H1 (cell line): ENCODE data around the gene PITPNM1. TPM values are rescaled to one million over a fixed set of nuclear protein-coding genes. Genes with fewer than 3 reads are reported as not detected.

ENCODE experiments used
- CHD2 ChIP-seq: IDR thresholded peaks from 2 replicates; pipeline ENCODE4 v1.6.1; 2012; ENCODE audit warnings: low read length, improper control_type of control experiment
- CHD7 ChIP-seq: fragments of 300-600 bp; sonication (generic); IDR thresholded peaks from 2 replicates; pipeline ENCODE4 v1.7.1; 2012; ENCODE audit warnings: low read length, moderate library complexity, mild to moderate bottlenecking, inconsistent platforms; ENCODE audit not compliant: insufficient replicate concordance
- KDM4A ChIP-seq: IDR thresholded peaks from one replicate; pipeline ENCODE4 v1.7.1; 2012; ENCODE audit warnings: low read depth, mild to moderate bottlenecking, moderate library complexity, low read length, inconsistent platforms; ENCODE audit not compliant: severe bottlenecking
- MAX ChIP-seq: IDR thresholded peaks from 2 replicates; pipeline ENCODE4 v1.6.1; 2012; ENCODE audit warnings: inconsistent platforms
- NRF1 ChIP-seq: IDR thresholded peaks from 2 replicates; pipeline ENCODE4 v1.6.1; 2011; ENCODE audit warnings: mild to moderate bottlenecking, low read depth, low read length, improper control_type of control experiment
- SIN3A ChIP-seq, 2 experiments: IDR thresholded peaks in 1 of 2; conservative IDR thresholded peaks in 1 of 2; 2 replicates each; pipeline ENCODE4 v1.6.1; 2011 to 2012; ENCODE audit warnings: low read length in 2 of 2, improper control_type of control experiment in 1 of 2, low read depth in 1 of 2, mild to moderate bottlenecking in 1 of 2
- TCF12 ChIP-seq: IDR thresholded peaks from 2 replicates; pipeline ENCODE4 v1.6.1; 2011; ENCODE audit warnings: low read depth, mild to moderate bottlenecking, low read length
- TEAD4 ChIP-seq: IDR thresholded peaks from 2 replicates; pipeline ENCODE4 v1.6.1; 2012; ENCODE audit warnings: low read depth, low read length, inconsistent platforms, mixed read lengths
- USF2 ChIP-seq: IDR thresholded peaks from 2 replicates; pipeline ENCODE4 v1.6.1; 2011; ENCODE audit warnings: low read length, improper control_type of control experiment
- polyA plus RNA-seq, 7 experiments: library from polyadenylated mRNA; depleted of rRNA in 3 of 7; stranded (reverse) in 5 of 7; unstranded in 2 of 7; fragments of >200 nt in 5 of 7; fragments of 200-250 nt in 2 of 7; gene quantifications; 1 replicate in 5 of 7; 2 replicates in 1 of 7; 4 replicates in 1 of 7; pipeline versions ENCODE4 v1.2.1 to v1.2.3, GENCODE V29; 2011 to 2013; ENCODE audit warnings: missing spikeins in 2 of 7, mixed read lengths in 2 of 7
- total RNA-seq: library from RNA; stranded (reverse); fragmentation: NEBNext Ultra II Directional; extraction: Animal tissue kit (Norgen Biotek cat#: 25700); gene quantifications from 2 replicates; pipeline ENCODE4 v1.2.1, GENCODE V29; 2021

PITPNM1 gene
- total and polyA plus RNA-seq, 2 of the 8 experiments (the other 6 are each of a cell fraction or from before 2014, with no cell fraction given), result 27.2 to 52.7 TPM

- no peak for TF ChIP-seq CHD7
- no peak for TF ChIP-seq CHD2
- TF ChIP-seq TEAD4, result no peak
- TF ChIP-seq USF2, result no peak
- no peak for TF ChIP-seq KDM4A
- no peak for TF ChIP-seq SIN3A (conservative IDR thresholded peaks at IDR 0.05 in 1 of 2, IDR thresholded peaks at IDR 0.05 in 1 of 2; ENCODE audit: low read depth in 1 of 2, low read length in 2 of 2)
- no peak for TF ChIP-seq TCF12
- no peak for TF ChIP-seq MAX
- TF ChIP-seq NRF1, result no peak
Measured at GRCh38 chr11:67506426-67507051, 1.4 kb upstream of the PITPNM1 start (continued).
